Stomach (tissue), 4 donors: Measurements from ENCODE around the gene CPED1.

Experiments
- CTCF ChIP-seq, 7 experiments: fragments of 450-650 bp in 4 of 7; fragments of 200-600 bp in 3 of 7; sonication (generic) in 3 of 7; IDR thresholded peaks; one replicate each; pipeline ENCODE4 v1.5.1; 2016 to 2019; ENCODE audit warnings: antibody characterized with exemption in 7 of 7, control low read depth in 2 of 7, mild to moderate bottlenecking in 1 of 7
- POLR2A ChIP-seq, 4 donors: fragments of 450-650 bp; IDR thresholded peaks; one replicate each; pipeline ENCODE4 v1.6.1; 2016; ENCODE audit warnings: antibody characterized with exemption in 4 of 4, control low read depth in 2 of 4, mild to moderate bottlenecking in 1 of 4, moderate library complexity in 1 of 4

GRCh38 chr7:121286742-121287734, 298.5 kb downstream of the CPED1 start:
- TF ChIP-seq CTCF (IDR thresholded peaks at IDR 0.05) (no peak), POLR2A (IDR thresholded peaks at IDR 0.05) (no peak)
